GM19395 (cell line): ENCODE results near the gene UBE2QL1.

Experiments used
- ATAC-seq: cut with Tn5 transposase; IDR thresholded peaks from one replicate; pipeline ENCODE4 v1.9.1; 2021; ENCODE audit warnings: mild to moderate bottlenecking, moderate library complexity; ENCODE audit not compliant: unreplicated experiment

The UBE2QL1 gene

GRCh38 chr5:6448622-6449464 is at the start of gene UBE2QL1:
Gene UBE2QL1, plus strand, starts transcription at chr5:6448859. Its CDS starts 35 bp downstream, at chr5:6448894.
- ATAC-seq = no peak

DNA sequence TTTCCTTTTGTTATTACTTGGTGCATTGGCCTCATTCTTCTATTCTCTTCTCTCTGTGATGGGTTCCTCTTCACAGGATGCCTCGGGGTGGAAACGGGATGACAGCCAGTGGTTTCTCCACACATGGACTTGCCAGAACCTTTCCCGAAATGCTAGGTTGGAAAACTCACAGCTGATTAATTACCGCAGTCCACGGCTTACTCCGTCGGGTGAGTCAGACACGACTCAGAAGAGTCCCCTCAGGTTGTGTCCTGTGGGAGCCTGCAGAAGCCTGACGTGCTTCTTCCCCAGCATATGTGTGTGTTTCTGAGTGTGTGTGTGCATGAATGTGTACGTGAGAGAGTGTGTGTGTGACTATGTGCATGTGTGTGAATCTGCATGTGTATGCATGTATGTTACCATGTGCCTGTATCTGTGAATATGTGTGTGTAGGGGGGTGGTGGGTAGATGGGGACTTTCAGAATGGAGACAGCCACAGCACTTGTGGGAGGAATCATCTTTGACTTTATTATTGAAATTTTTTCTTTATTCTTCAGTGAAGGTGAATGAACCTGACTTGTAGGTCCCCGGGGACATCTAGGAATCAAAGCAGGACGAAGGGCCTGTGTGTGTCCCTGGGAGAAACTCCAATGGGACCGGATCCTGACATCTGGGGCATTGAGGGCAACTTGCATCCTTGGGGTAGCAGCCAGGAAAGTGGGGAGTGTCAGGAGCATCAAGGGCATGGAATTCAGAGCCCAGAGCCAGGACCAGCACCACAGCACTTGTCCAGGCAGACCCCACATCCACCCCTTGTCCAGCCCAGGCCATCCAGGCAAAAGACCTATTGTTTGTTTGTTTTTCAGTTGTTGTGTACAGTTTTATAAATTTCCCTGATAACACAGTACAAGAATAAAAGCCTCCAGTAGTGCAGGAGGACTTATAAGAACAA is 48.4 kb upstream of the UBE2QL1 start:
- ATAC-seq = no peak

DNA sequence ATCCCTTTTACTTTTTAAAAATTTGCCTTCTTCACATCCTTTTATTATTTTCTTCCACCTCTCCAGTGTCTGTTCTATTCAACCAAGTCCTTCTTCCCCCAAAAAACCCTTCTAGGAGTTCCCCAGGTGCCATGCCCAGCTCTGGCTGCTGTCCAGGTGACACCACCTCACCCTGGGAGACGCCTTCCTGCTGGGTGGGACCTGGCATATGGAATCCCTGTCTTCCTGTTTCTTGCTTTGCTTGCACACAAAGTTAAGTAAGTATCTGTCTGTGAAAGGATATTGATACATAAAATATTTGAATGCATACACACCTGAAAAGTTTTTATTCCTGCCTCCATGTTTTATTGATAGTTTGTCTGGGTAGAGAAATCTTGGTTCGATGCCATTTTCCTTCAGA is 47.2 kb upstream of the UBE2QL1 start:
- ATAC-seq = no peak

- no peak for ATAC-seq
Observed at GRCh38 chr5:6402939-6403338, 45.7 kb upstream of the UBE2QL1 start.

DNA sequence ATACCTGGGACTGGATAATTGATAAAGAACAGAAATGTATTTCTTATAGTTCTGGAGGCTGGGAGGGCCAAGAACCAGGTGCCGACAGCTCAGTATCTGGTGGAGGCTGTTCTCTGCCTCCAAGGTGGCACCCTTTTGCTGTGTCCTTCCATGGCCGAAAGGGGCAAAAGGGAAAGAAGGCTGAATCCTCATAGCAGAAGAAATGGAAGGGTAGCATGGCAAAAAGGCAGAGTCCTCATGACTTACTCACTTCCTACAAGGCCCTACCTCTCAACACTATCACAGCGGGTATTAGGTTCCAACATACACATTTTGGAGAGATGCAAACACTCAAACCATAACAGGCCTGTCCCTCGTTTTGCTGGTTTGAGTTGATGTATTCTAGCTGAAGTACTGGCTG is 45.2 kb upstream of the UBE2QL1 start:
- no peak for ATAC-seq

GRCh38 chr5:6404129-6404528 is 44.5 kb upstream of the UBE2QL1 start:
- ATAC-seq = no peak

DNA sequence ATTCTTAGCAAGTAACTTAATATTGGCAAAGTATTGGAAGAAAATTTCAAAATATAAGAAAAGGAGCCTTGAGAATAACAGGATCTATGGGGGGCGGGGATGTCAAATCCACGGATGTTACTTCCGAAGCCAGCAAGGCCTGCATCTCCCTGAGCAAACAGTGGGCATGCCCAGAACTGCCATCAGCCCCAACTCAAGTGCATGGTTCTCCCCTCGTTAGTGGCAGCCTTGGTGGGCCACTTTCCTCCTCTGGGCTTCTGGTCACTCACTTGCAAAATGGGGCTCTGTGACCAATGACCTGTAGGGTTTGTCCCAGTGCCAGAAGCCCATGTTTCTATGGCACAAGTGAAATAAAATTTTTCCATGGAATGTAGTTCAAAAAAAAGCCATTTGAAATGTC is 43.1 kb upstream of the UBE2QL1 start:
- ATAC-seq = no peak

DNA sequence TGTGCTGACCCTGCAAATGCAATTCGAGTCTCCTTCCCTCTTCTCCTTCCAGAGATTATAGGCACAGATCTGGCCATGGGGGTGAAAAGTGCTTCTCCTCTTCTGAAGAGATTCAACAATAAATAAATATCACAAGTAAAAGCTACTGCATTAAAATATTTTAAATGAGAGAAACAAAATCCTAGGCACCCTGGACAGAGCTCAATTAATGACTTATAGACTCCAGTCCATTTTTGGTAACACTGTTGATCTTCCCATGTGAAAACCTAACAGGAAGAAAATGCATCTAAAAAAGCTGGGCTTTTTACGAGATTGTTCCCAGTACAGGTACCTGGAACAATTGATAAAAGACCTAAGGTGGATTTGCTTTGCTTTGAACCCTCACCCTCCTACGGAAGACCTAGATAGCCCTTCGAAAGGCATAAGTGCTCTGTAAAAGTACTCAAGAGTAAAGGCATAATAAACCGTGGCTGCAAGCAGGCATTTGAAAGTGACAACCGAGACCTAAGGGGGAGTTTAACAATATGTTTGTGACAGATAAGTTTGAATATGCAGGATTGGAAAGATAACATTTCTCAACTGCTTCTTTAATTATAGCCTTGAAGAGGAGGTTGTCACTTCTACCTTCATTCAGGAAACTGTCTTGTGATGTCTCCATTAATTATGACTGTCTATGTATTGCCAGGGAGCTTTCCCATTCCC is 41.0 kb upstream of the UBE2QL1 start:
- ATAC-seq = no peak

GRCh38 chr5:6408260-6408596 is 40.4 kb upstream of the UBE2QL1 start:
- ATAC-seq = no peak

DNA sequence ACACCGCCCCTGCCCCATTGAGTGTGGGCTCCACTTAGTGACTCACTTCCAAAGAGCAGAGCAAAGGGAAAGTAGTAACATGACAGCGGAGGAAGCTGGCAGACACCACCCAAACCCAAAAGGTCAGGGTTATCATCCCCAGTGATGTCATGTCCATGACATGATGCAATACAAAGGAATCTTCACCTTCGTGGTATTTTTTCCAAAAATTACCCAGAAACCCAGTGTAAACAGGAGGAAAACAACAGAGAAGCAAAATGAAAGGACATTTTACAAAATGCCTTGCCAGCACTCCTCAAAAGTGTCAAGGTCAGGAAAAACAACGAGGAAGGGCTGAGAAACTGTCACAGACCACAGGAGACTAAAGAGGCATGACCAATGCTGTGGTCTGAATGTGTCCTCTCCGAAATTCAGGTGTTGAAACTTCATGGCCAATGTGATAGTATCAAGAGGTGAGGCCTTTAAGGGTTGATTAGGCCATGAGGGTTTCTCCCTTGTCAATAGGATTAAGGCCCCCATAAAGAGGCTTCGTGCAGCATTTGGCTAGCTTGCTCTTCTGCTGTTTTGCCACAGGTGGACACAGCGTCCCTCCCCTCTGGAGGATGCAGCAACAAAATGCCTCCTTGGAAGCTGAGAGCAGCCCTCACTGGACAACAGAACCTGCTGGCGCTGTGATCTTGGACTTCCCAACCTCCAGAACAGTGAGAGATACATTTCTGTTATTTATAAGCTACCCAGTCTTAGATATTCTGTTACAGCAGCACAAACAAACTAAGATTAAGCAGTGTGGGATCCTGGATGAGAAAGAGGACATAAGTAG is 39.8 kb upstream of the UBE2QL1 start:
- ATAC-seq = no peak

GRCh38 chr5:6410421-6410820 is 38.2 kb upstream of the UBE2QL1 start:
- no peak for ATAC-seq

GRCh38 chr5:6411141-6411540 is 37.5 kb upstream of the UBE2QL1 start:
- no peak for ATAC-seq

- no peak for ATAC-seq
Observed at GRCh38 chr5:6412811-6413210, 35.8 kb upstream of the UBE2QL1 start.

- no peak for ATAC-seq
Observed at GRCh38 chr5:6417657-6418056, 31.0 kb upstream of the UBE2QL1 start.

DNA sequence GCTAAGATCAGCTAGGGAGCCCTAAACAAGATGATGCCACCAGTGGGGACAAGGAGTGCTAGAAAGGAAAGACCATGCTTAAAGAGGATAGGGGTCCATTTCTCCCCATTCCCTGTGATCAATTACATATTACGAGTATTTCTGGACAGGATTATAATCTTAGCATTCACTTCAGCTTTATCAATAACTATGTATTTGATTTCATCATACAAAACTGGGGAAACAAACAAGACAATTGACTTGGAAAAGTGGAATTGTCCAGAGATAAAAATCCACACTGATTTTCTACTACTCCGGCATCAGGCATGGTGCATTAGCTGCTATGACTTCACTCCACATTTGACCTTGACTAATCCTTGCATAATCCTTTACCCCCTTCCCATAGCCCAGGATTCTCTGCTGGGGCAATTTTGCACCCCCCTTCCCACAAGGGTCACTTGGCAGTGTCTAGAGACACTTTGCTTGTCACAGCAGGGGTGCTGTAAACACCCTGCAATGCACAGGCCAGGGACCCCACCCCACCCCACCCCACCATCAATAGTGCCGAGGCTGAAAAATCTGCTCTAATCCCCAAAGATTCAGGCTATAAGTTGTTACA is 29.9 kb upstream of the UBE2QL1 start:
- no peak for ATAC-seq

GRCh38 chr5:6419340-6419852 is 29.3 kb upstream of the UBE2QL1 start:
- ATAC-seq = no peak

DNA sequence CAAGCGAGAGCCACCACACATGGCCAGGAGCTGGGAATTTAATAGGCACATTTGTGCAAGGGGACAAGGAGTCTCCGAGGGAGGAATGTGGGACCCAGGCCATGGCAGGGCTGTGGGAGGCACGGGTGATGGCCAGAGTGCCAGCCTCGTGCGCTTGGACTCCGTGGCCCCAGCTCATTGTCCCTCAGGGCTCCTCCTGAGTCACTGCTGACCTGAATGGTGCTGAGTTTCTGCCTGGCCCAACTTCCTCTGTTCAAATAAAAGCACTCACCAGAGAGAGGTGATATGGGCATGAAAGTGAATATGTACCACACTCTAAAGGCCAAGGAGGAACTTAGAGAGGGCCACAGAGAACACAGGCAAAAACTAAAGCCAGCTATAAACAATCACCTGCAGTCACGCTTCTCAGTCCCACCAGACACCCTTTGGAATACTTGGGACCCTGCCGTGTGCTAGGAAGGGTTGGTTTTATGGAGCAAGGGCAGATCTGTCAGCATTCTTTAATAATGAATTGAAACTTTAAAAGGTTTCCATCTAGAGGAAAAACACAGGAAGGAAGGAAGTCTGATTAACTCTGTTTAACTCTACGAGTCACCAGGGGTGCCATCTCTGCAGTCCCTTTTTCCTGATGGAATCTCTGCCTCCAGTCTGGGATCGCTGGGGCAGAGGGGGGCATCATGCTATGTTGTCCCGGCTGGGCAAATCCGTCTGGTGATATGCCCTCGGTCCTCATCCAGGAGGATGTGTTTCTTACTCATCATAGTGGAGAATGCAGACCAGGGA is 25.1 kb upstream of the UBE2QL1 start:
- ATAC-seq = no peak

DNA sequence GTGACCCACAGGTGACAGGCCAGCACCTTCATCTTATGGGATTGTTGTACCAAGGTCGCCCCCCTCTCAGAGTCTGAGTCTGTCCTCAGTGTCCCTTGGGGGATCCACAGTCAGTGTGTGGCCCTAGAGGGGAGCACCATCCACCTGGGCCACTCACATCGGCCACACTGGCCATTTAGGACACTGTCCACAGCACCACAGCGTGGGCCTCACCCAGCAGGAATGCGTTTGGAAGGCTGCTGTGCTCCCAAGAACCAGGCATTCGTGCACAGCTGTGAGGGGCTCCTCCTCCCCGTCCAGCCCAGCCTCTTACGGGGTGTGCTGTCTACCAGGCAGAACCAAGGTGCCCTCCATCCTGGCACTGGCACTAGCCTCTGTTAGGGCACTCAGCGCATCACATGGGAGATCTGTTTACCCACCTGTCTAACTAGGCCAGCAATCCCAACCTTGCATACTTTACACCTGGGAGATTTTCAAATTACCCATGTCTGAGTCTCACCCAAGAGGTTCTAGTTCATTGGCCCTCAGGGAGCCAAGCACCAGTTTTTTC is 24.5 kb upstream of the UBE2QL1 start:
- ATAC-seq = no peak

DNA sequence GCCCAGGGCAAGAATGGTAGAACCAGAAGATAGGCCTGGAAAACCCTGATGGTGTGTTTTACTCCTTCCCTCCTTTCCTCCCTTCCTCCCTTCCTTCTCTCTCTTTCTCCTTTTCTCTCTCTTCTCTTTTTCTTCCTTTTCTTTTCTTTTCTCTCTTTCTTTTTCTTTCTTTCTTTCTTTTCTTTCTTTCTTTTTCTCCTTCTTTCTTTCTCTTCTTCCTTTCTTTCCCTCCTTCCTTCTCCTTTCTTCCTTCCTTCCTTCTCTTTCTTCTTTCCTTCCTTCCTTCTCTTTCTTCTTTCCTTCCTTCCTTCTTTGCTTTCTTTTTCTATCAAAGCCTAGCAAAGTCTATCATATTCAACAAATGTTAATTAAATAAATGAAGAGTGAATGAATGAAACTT is 24.0 kb upstream of the UBE2QL1 start:
- ATAC-seq = no peak
